A204.1 (cell line): ENCODE data around the gene ITGB6.

Experiments
- FAIRE-seq: peaks from 2 replicates; lab custom pipeline; 2012; peaks lifted over from hg19 to GRCh38; lab: Jason Lieb, UNC

ITGB6 gene

GRCh38 chr2:160050147-160050546 is 149.9 kb downstream of the ITGB6 start:
- FAIRE-seq = no peak
